T-helper 1 cell treated with Interleukin-12 subunit alpha and Interleukin-12 subunit beta and Interleukin-4 antibody, amounts not matched to agents 30 ng/mL and 1 ng/mL, for 36 hours (primary cell): ENCODE results near the gene NPLOC4. TPM values are rescaled to one million over a fixed set of nuclear protein-coding genes. Genes with fewer than 3 reads are reported as not detected.

Source experiments
- intact Hi-C: fragments of 100-400 bp; cut with micrococcal nuclease; formaldehyde crosslinking; loops from one replicate; pipeline ENCODE4 v1.15.1; 2024
- total RNA-seq: library from RNA; stranded (reverse); gene quantifications from 2 replicates; pipeline ENCODE4 v1.2.3, GENCODE V29; 2022

Gene NPLOC4
- total RNA-seq, 1 donor from 2014 or later, result 140 TPM

GRCh38 chr17:81665205-81666091 is 28.5 kb upstream of the NPLOC4 start:
- intact Hi-C loops, result loop anchor here (1.0 kb wide), 4 partner anchors 18 to 47 kb away; partner anchors contain the start of genes ARL16, MRPL12, NPLOC4 and SLC25A10

GRCh38 chr17:81664051-81664470 is 27.1 kb upstream of the NPLOC4 start:
- intact Hi-C loops, result no loop called here

- intact Hi-C loops, result no loop called here
These were observed 25.1 kb upstream of the NPLOC4 start for GRCh38 chr17:81662002-81662401.

GRCh38 chr17:81660441-81660840 is 23.5 kb upstream of the NPLOC4 start:
- intact Hi-C loops, result no loop called here

GRCh38 chr17:81659038-81659437 is 22.1 kb upstream of the NPLOC4 start:
- intact Hi-C loops, result no loop called here

- intact Hi-C loops, result no loop called here
These were observed 19.9 kb upstream of the NPLOC4 start for GRCh38 chr17:81656835-81657234.

- intact Hi-C loops, result no loop called here
These were observed 19.3 kb upstream of the NPLOC4 start, which contains the start of gene PDE6G for GRCh38 chr17:81656118-81656743. PDE6G (minus strand) TSS chr17:81656542; CDS start chr17:81653305, 3,237 bp downstream.

GRCh38 chr17:81655378-81656117 is 18.6 kb upstream of the NPLOC4 start:
- intact Hi-C loops, result no loop called here

GRCh38 chr17:81652906-81653771 is 16.2 kb upstream of the NPLOC4 start:
- intact Hi-C loops, result no loop called here

GRCh38 chr17:81651692-81652091 is 14.8 kb upstream of the NPLOC4 start:
- intact Hi-C loops, result no loop called here

GRCh38 chr17:81650951-81651350 is 14.0 kb upstream of the NPLOC4 start:
- intact Hi-C loops, result no loop called here

- intact Hi-C loops, result no loop called here
These were observed 11.8 kb upstream of the NPLOC4 start for GRCh38 chr17:81648707-81649085.

GRCh38 chr17:81648013-81648706 is 11.2 kb upstream of the NPLOC4 start:
- intact Hi-C loops, result no loop called here

- intact Hi-C loops, result no loop called here
These were observed 10.7 kb upstream of the NPLOC4 start for GRCh38 chr17:81647640-81648012.

- intact Hi-C loops, result no loop called here
These were observed 10.1 kb upstream of the NPLOC4 start for GRCh38 chr17:81646869-81647600.

- intact Hi-C loops, result no loop called here
These were observed 8.4 kb upstream of the NPLOC4 start for GRCh38 chr17:81644976-81645952.

GRCh38 chr17:81644496-81644895 is 7.6 kb upstream of the NPLOC4 start:
- intact Hi-C loops, result no loop called here

GRCh38 chr17:81641825-81642489 is 5.0 kb upstream of the NPLOC4 start:
- intact Hi-C loops, result no loop called here
